Endothelial cell of umbilical vein (primary cell): ENCODE results near the gene IFIT1B.

Experiments used
- POLR2AphosphoS5 ChIP-seq: IDR thresholded peaks from 2 replicates; pipeline ENCODE4 v1.6.1; 2012; ENCODE audit warnings: low read depth, mild to moderate bottlenecking, control low read depth, low read length, moderate library complexity; ENCODE audit not compliant: insufficient read depth
- TF ChIP-seq, protein P1 (sequence below), 2 donors: IDR thresholded peaks; 1 replicate in 1 of 2; 2 replicates in 1 of 2; pipeline ENCODE4 v1.5.1; 2011; ENCODE audit warnings: low read length in 2 of 2, mild to moderate bottlenecking in 2 of 2, moderate library complexity in 2 of 2, control low read depth in 1 of 2, inconsistent platforms in 1 of 2, low read depth in 1 of 2; ENCODE audit not compliant: insufficient read depth in 1 of 2; ENCODE audit errors: extremely low read depth in 1 of 2

DNA sequence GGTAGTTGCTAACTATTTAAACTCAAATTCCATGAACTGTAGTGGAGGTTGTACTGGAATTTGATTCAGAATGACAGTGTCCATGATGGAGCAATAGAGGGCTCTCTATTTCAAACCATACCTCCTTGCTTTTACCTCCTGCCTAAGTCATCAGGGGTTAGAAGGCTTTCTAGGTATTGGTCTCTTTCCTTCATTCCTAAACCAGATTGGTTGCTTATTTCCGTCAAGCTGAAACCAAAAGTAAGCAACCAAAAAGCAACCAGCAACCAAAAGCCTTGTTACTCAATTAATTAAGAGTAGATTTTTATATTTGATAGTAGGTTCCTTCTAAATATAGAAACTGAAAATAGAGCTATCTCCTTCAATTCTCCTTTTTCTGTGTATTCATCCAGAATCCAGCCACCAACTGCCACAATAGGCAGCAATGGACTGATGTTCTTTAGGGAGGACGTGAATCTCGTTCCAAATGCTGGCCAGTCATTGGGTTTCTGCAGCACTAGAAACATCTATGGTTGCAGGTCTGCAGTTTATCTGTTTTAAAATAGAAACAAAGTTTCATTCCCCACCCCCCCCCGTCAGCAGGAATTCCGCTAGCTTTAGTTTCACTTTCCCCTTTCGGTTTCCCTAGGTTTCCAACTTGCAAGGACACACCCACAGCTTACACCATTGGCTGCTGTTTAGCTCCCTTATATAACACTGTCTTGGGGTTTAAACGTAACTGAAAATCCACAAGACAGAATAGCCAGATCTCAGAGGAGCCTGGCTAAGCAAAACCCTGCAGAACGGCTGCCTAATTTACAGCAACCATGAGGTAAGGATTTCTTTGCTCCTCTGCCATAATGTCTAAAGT is 14.3 kb downstream of the IFIT1B start, which contains the start of gene IFIT1:
- TF ChIP-seq, protein P1, sequence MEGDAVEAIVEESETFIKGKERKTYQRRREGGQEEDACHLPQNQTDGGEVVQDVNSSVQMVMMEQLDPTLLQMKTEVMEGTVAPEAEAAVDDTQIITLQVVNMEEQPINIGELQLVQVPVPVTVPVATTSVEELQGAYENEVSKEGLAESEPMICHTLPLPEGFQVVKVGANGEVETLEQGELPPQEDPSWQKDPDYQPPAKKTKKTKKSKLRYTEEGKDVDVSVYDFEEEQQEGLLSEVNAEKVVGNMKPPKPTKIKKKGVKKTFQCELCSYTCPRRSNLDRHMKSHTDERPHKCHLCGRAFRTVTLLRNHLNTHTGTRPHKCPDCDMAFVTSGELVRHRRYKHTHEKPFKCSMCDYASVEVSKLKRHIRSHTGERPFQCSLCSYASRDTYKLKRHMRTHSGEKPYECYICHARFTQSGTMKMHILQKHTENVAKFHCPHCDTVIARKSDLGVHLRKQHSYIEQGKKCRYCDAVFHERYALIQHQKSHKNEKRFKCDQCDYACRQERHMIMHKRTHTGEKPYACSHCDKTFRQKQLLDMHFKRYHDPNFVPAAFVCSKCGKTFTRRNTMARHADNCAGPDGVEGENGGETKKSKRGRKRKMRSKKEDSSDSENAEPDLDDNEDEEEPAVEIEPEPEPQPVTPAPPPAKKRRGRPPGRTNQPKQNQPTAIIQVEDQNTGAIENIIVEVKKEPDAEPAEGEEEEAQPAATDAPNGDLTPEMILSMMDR (IDR thresholded peaks at IDR 0.05; ENCODE audit: extremely low read depth in 1 of 2, insufficient read depth in 1 of 2, low read depth in 1 of 2, low read length in 2 of 2) = no peak
- no peak for TF ChIP-seq POLR2AphosphoS5
